UCSD-AML1 (cell line): ENCODE measurements around the gene GABRG3.
"Not testable (repeated sequence)": the region's sequence is repeated elsewhere in the genome, so short reads cannot be mapped to it uniquely, and the experiment has no call there.

Source experiments
- DNase-seq: peaks from one replicate; lab custom pipeline; 2025; ENCODE audit not compliant: unreplicated experiment; lab: John Stamatoyannopoulos, UW

The GABRG3 gene

GRCh38 chr15:27172821-27173220 lies 201.8 kb downstream of the GABRG3 start:
- no peak for DNase-seq

DNA sequence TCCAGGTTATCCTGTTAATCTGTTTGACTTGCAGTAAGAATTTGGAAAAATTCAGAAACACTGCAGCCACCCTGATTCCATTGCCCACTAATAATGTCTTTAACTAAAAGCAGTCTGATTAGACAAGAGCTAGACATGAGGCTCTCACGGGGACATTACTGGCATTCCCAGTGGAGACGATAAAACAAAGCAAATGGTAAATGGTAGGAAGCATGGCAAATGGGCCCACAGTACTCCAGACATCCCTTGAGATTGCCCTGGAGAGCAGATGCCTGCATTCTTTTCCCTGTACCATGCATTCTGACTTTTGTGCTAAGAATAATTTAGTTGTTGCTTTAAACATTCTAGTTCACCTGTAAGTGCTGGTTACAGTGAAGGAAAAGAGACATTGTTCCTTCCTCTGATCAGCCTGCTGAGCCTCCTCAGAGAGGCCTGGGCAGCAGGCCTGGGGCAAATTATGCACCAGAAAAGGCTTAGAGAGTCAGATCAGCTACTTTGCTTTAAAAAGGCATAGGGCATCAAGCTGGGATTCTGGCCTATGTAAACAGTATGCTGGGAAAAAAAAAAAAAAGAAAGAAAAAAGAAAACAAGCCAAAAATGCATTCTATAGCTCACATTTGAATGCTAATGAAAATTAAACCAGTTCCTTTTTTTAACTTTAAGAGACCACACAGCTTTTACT lies 204.6 kb downstream of the GABRG3 start:
- no peak for DNase-seq

DNA sequence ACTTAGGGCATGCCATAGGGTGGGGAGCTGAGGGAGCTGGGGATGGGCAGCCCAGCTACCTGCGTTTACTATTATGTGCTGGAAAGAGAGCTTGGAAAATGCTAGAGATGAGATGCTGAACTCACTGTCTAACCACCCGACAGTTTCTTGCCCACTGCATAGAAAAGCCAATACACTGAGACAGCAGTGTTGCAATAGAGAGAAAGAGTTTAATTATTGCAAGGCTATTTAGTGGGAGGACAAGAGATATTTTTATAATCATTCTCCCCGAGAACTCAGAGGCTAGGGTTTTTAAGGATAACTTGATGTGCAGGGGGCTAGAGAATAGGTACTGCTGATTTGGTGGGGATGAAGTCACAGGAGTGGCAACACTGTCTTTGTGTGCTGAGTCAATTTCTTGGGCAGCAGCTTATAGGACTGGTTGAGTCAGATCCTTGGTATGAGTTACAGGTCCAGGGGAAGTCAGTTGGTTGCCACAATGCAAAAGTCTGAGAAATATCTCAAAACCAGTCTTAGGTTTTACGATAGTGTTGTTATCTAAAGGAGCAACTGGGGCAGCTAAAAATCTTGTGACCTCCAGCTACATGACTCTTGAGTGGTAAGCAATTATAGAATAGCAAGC lies 205.9 kb downstream of the GABRG3 start:
- no peak for DNase-seq

GRCh38 chr15:27179789-27180188 lies 208.8 kb downstream of the GABRG3 start:
- no peak for DNase-seq

- DNase-seq, result no peak
Observed at GRCh38 chr15:27182561-27183110, 211.7 kb downstream of the GABRG3 start.

DNA sequence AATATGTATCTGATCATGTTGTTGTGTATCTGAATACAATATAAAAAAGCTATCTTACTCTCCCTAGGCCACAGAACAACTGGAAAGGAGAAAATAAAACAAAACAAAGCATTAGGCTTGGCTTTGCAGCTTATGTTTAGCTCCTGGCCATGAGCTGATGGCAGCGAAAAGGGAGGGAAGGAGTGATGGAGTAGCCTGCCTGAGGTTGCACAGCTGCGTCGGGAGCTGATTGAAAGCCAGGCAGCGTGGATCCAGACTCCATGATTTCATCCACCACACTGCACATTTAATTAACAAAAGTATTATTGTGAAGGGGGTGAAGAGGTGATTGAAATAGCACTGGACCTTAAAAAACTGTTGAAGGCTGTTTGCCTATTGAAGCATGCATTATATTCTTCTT lies 212.2 kb downstream of the GABRG3 start:
- DNase-seq, result no peak

- not testable (repeated sequence) for DNase-seq
Observed at GRCh38 chr15:27191515-27191914, 220.5 kb downstream of the GABRG3 start.

- no peak for DNase-seq
Observed at GRCh38 chr15:27196691-27197090, 225.7 kb downstream of the GABRG3 start.

DNA sequence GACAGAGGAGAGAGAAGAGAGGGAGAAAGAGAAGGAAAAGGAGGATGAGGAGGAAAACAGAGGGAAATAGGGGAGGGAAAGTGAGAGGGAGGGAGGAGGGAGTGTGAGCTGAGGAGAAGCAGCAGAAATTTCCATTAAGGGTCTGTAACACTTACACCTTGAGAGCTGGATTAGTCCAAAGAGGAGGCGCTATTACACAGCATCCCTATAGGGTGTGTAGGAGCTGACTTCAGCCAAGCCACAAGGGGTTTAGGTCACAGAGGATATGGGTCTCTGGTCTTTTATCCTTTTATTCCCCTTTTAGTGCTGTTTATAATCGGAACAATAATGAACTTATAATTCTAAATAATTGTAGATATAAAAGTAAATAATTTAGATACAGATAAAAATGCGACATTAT lies 230.4 kb downstream of the GABRG3 start:
- no peak for DNase-seq

DNA sequence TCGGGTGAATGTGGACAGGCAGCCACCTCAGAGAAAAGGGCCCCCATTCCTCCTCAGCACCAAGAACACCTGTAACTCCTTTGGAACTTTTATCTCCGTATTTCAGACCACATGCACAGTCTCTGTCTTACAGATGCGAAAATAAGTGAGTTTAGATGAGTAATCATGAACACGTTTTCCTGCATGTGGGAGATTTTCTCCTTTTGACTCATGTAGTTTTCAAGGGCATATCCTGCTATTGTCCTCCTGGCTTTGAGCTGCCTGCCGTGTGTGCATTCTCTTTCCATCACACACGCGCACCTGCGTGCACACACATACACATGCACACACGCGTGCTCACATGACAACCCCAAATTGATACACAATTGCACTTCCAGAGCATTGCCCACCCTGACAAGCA lies 239.2 kb downstream of the GABRG3 start:
- no peak for DNase-seq

DNA sequence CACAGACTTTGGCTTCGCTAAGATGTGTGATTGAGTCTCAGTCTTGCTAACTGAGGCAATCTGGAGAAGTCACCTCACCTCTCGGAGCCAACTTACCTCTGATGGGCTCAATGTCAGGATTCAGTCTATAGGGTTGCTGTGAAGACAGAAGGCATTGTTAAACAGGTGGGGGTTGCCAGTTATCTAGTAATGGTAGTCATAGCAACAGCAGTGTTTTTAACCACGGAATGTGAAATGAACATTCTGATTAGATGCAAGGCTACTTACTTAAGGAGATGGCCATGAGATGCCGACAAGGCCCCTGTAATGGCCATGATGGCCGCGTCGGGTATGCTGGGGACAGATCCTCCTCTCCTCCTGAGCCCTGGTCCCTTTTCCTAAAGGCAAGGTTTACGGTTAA lies 243.1 kb downstream of the GABRG3 start:
- DNase-seq, result no peak

- no peak for DNase-seq
Observed at GRCh38 chr15:27214961-27215360, 244.0 kb downstream of the GABRG3 start.

GRCh38 chr15:27218426-27218825 lies 247.4 kb downstream of the GABRG3 start:
- DNase-seq, result no peak

- no peak for DNase-seq
Observed at GRCh38 chr15:27219636-27220035, 248.7 kb downstream of the GABRG3 start.

DNA sequence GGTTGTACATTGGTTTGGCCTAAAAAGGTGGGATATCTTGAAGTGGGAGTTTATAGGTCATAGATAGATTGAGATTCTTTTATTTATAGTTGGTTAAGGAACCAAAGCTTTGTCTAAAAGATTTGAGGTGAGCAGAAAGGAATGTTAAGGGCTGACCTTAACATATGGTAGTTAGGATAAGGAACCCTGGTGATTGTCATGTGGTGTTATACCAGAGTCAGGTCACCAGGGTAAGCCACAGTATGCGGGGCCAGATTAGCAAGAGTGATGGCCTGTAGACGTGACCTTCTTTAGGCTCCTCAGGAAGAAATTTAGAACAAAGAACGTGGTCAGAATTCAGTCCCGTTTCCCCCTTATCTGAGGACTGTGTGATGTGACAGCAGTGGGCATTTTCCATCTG lies 249.2 kb downstream of the GABRG3 start:
- DNase-seq, result no peak

DNA sequence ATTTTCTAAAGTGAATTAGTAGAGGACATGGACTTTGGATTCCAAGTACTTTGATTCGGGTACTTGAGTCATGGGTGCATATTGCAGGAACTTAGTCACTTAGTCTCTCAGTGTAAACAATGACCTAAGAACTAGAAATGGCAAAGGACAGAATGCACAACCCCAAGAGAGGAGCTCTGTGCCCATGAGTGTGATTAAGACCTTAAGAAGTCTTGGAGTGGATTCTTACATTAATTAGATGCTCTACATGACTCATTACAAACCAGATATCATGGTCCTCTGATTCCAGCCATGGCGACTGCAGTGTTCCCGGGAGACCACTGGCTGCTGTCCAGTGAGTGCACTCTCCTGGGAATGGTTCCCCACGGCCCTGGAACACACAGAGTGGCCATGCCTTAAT lies 251.5 kb downstream of the GABRG3 start:
- DNase-seq, result no peak

DNA sequence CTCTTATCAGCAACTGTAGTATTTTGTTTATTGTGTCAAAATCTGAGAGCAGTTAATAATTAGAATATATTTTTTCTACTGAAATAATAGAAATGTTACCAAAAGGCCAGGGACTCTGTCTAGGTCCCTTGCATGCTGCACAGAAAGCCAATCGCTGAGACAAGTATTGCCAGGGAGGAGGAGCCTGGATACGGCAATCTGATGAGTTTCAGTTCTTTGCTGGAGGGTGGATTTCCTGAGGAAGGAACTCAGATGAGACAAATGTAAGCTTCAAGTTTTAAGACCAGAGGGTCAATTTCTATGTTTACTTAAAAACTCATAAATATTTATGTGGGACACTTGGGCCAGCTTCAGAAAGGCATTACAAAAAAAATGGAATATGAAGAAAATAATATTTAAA lies 252.2 kb downstream of the GABRG3 start:
- DNase-seq, result no peak

DNA sequence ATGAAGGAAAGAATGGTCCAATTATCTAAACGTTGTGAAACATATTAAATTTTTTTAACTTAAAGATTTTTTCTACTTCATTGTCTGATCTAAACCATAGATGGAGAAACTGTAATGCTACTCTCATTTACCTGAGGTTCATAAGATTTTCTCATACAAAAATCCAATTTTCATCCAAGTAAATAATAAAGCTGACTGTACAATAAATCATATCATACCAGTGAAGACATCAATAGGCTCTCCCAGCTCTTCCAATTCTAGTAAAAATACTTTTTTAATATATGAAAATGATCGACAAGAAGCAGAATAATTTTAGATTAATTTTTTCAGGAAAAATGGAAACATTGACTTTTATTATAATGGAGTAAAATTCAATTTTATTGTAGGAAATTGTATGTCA lies 260.8 kb downstream of the GABRG3 start:
- no peak for DNase-seq

GRCh38 chr15:27232876-27233275 lies 261.9 kb downstream of the GABRG3 start:
- no peak for DNase-seq

GRCh38 chr15:27234593-27234992 lies 263.6 kb downstream of the GABRG3 start:
- DNase-seq, result no peak

- DNase-seq, result no peak
Observed at GRCh38 chr15:27235161-27235560, 264.2 kb downstream of the GABRG3 start.

GRCh38 chr15:27235681-27236080 lies 264.7 kb downstream of the GABRG3 start:
- DNase-seq, result no peak
